Endothelial cell of umbilical vein (primary cell): ENCODE data around the gene OR2H1. TPM values are rescaled to one million over a fixed set of nuclear protein-coding genes. Genes with fewer than 3 reads are reported as not detected.

Source experiments
- BruUV-seq: library from RNA; stranded (reverse); fragments of 400-500 nt; replicated peaks from 2 replicates; lab custom pipeline; 2021; lab: Mats Ljungman, UMichigan
- CTCF ChIA-PET: fragments of 300-600, 350-600 bp; sonication (Branson Sonifier 250); formaldehyde crosslinking; loops from one replicate; lab custom pipeline; 2021; ENCODE audit warnings: antibody characterized with exemption, inconsistent platforms; lab: Charles Lee
- POLR2A ChIA-PET: fragments of 300-600, 350-600 bp; sonication (Branson Sonifier 250); formaldehyde crosslinking; loops from one replicate; lab custom pipeline; 2021; ENCODE audit warnings: antibody characterized with exemption, inconsistent platforms; lab: Charles Lee
- DNase-seq: peaks from one replicate; pipeline ENCODE4 v3.0.0-alpha.2; 2011; ENCODE audit warnings: low read depth, low spot score
- FAIRE-seq: peaks from 2 replicates; lab custom pipeline; 2011; peaks lifted over from hg19 to GRCh38; lab: Jason Lieb, UNC
- H2AFZ ChIP-seq: 2 replicates; pipeline ENCODE4 v1.6.0; 2012; ENCODE audit warnings: low read depth, low read length, control low read depth, inconsistent platforms
- H3K27ac ChIP-seq: 2 replicates; pipeline ENCODE4 v1.5.1; 2011; ENCODE audit warnings: low read depth, mild to moderate bottlenecking, control low read depth, low read length, moderate library complexity; ENCODE audit not compliant: insufficient read depth
- H3K27me3 ChIP-seq, 2 experiments: 2 replicates each; pipeline versions ENCODE4 v1.6.0 to v1.6.1; 2011; ENCODE audit warnings: low read length in 2 of 2, mixed read lengths in 1 of 2; ENCODE audit not compliant: control insufficient read depth in 2 of 2, insufficient read depth in 2 of 2
- H3K36me3 ChIP-seq, 2 experiments: 2 replicates in 1 of 2; 3 replicates in 1 of 2; pipeline ENCODE4 v1.5.1; 2011; ENCODE audit warnings: low read length in 2 of 2, mild to moderate bottlenecking in 1 of 2, moderate library complexity in 1 of 2; ENCODE audit not compliant: control insufficient read depth in 2 of 2, insufficient read depth in 2 of 2; ENCODE audit errors: extremely low read depth in 1 of 2
- H3K4me1 ChIP-seq: 3 replicates; pipeline ENCODE4 v1.5.1; 2011; ENCODE audit warnings: mild to moderate bottlenecking, low read length; ENCODE audit not compliant: control insufficient read depth, insufficient read depth; ENCODE audit errors: extremely low read depth
- H3K4me2 ChIP-seq: 2 replicates; pipeline ENCODE4 v1.6.1; 2011; ENCODE audit warnings: low read length, control low read depth, mixed read lengths; ENCODE audit not compliant: insufficient read depth
- H3K4me3 ChIP-seq, 3 experiments: fragments of 200-600 bp in 1 of 3; sonication (generic), shearing (Covaris generic) in 1 of 3; replicated peaks in 1 of 3; 2 replicates each; pipeline ENCODE4 v1.5.1; 2011 to 2016; ENCODE audit warnings: control low read depth in 3 of 3, low read length in 3 of 3, mild to moderate bottlenecking in 2 of 3, inconsistent platforms in 1 of 3, low read depth in 1 of 3, moderate library complexity in 1 of 3; ENCODE audit not compliant: insufficient read depth in 1 of 3
- H3K79me2 ChIP-seq: 2 replicates; pipeline ENCODE4 v1.6.0; 2012; ENCODE audit warnings: low read length, inconsistent platforms; ENCODE audit not compliant: control insufficient read depth, insufficient read depth
- H3K9ac ChIP-seq: replicated peaks from 2 replicates; pipeline ENCODE3; 2011; ENCODE audit warnings: low read length, control low read depth; ENCODE audit not compliant: insufficient read depth; ENCODE audit errors: extremely low read depth
- H3K9me1 ChIP-seq: replicated peaks from 3 replicates; pipeline ENCODE4 v1.6.0; 2011; ENCODE audit warnings: mild to moderate bottlenecking, low read length; ENCODE audit not compliant: control insufficient read depth, insufficient read depth; ENCODE audit errors: extremely low read depth
- H3K9me3 ChIP-seq: replicated peaks from 2 replicates; pipeline ENCODE4 v1.5.1; 2012; ENCODE audit warnings: low read length, inconsistent platforms; ENCODE audit not compliant: control insufficient read depth, insufficient read depth
- H4K20me1 ChIP-seq: replicated peaks from 2 replicates; pipeline ENCODE3; 2011; ENCODE audit warnings: mild to moderate bottlenecking, low read length; ENCODE audit not compliant: control insufficient read depth, insufficient read depth; ENCODE audit errors: extremely low read depth
- CTCF ChIP-seq, 2 donors: IDR thresholded peaks; 1 replicate in 1 of 2; 2 replicates in 1 of 2; pipeline ENCODE4 v1.5.1; 2011; ENCODE audit warnings: low read length in 2 of 2, mild to moderate bottlenecking in 2 of 2, moderate library complexity in 2 of 2, control low read depth in 1 of 2, inconsistent platforms in 1 of 2, low read depth in 1 of 2; ENCODE audit not compliant: insufficient read depth in 1 of 2; ENCODE audit errors: extremely low read depth in 1 of 2
- EZH2 ChIP-seq: IDR thresholded peaks from 2 replicates; pipeline ENCODE4 v1.6.1; 2012; ENCODE audit warnings: borderline replicate concordance, low read depth, mild to moderate bottlenecking, moderate library complexity, low read length, inconsistent platforms; ENCODE audit not compliant: severe bottlenecking
- FOS ChIP-seq: IDR thresholded peaks from 2 replicates; pipeline ENCODE4 v1.6.1; 2011; ENCODE audit warnings: mild to moderate bottlenecking, low read length, moderate library complexity, borderline replicate concordance; ENCODE audit not compliant: insufficient read depth
- JUN ChIP-seq: IDR thresholded peaks from 2 replicates; pipeline ENCODE4 v1.6.1; 2011; ENCODE audit warnings: borderline replicate concordance, low read depth; ENCODE audit not compliant: insufficient read length, insufficient read depth
- MAX ChIP-seq: IDR thresholded peaks from 2 replicates; pipeline ENCODE4 v1.6.1; 2011; ENCODE audit not compliant: insufficient read depth, insufficient read length
- MYC ChIP-seq: IDR thresholded peaks from one replicate; pipeline ENCODE4 v1.6.1; 2011; ENCODE audit warnings: mild to moderate bottlenecking, low read depth, low read length
- POLR2A ChIP-seq: IDR thresholded peaks from 2 replicates; pipeline ENCODE4 v1.6.1; 2012; ENCODE audit warnings: low read depth, mild to moderate bottlenecking, control low read depth, low read length
- POLR2AphosphoS5 ChIP-seq: IDR thresholded peaks from 2 replicates; pipeline ENCODE4 v1.6.1; 2012; ENCODE audit warnings: low read depth, mild to moderate bottlenecking, control low read depth, low read length, moderate library complexity; ENCODE audit not compliant: insufficient read depth
- dilution Hi-C: fragments of 300-500 bp; cut with MboI; formaldehyde crosslinking; loops from one replicate; pipeline ENCODE4 v1.15.0; 2019; ENCODE audit warnings: low sequenced_read_pairs; ENCODE audit not compliant: extremely low pct_ligation_motif_present
- intact Hi-C: fragments of 100-400 bp; cut with micrococcal nuclease; formaldehyde crosslinking; loops from one replicate; pipeline ENCODE4 v1.10.0; 2022
- polyA plus RNA-seq, 4 experiments: library from polyadenylated mRNA; depleted of rRNA in 3 of 4; stranded (reverse) in 3 of 4; unstranded in 1 of 4; fragments of >200 nt; gene quantifications; 2 replicates each; pipeline versions ENCODE4 v1.2.1 to v1.2.3, GENCODE V29; 2011 to 2012; ENCODE audit warnings: missing spikeins in 1 of 4
- total RNA-seq: library from RNA; stranded (reverse); gene quantifications from 2 replicates; pipeline ENCODE4 v1.2.3, GENCODE V29; 2021

The OR2H1 gene
- total and polyA plus RNA-seq, 2 donors (not counting 3 experiments of a cell fraction or from before 2014, with no cell fraction given), result not detected

- no peaks in the 10 kb centered on the region for H3K27me3 ChIP-seq
- no peaks in the 10 kb centered on the region for H3K79me2 ChIP-seq
- no peak overlapping the region for H3K4me2 ChIP-seq
- POLR2A ChIA-PET, result no interaction called here
- H3K9me1 ChIP-seq, result no peaks in the 10 kb centered on the region
- H4K20me1 ChIP-seq, result no peaks in the 10 kb centered on the region
- BruUV-seq, result no TSS peak
- dilution Hi-C loops, result no loop called here
- H3K27ac ChIP-seq, result no peak overlapping the region
- DNase-seq, result no peak
- H3K36me3 ChIP-seq, result no peaks in the 10 kb centered on the region
- intact Hi-C loops, result no loop called here
- CTCF ChIA-PET, result interaction anchor here (1.3 kb wide), 1 partner anchor 11 kb away, joined by 3 read pairs; no protein-coding TSS in a partner anchor
- TF ChIP-seq POLR2AphosphoS5 (no peak), CTCF (IDR thresholded peaks at IDR 0.05; ENCODE audit: extremely low read depth in 1 of 2, insufficient read depth in 1 of 2, low read depth in 1 of 2, low read length in 2 of 2) (no peak), JUN (no peak), FOS (no peak), POLR2A (no peak), EZH2 (no peak), MYC (no peak), MAX (no peak)
- FAIRE-seq, result no peak
- H3K9me3 ChIP-seq, result no peaks in the 10 kb centered on the region
- no peak overlapping the region for H3K4me3 ChIP-seq
- no peak overlapping the region for H2AFZ ChIP-seq
- no peaks in the 10 kb centered on the region for H3K4me1 ChIP-seq
- H3K9ac ChIP-seq, result no peak overlapping the region
Measured at GRCh38 chr6:29461021-29461814, 4.3 kb downstream of the OR2H1 start.
